WTC11 (cell line): ENCODE data around the gene COMMD10. TPM values are rescaled to one million over a fixed set of nuclear protein-coding genes. Genes with fewer than 3 reads are reported as not detected.
A peak's percentile ranks its signal among the peaks of the same experiment; 100 is the strongest.
"Not testable (repeated sequence)": the region's sequence is repeated elsewhere in the genome, so short reads cannot be mapped to it uniquely, and the experiment has no call there.

Source experiments
- ATAC-seq: fragments of 200-7000 bp; cut with Tn5 transposase; 2 replicates; pipeline ENCODE4 v1.10.0; 2021; ENCODE audit warnings: mild to moderate bottlenecking, moderate library complexity
- CTCF ChIA-PET: fragments of 300-600 bp; sonication (Branson Sonifier 250); formaldehyde crosslinking; loops from one replicate; lab custom pipeline; 2021; ENCODE audit warnings: antibody characterized with exemption; lab: Charles Lee
- POLR2A ChIA-PET: fragments of 350-600 bp; sonication (Branson Sonifier 250); formaldehyde crosslinking; loops from one replicate; lab custom pipeline; 2021; ENCODE audit warnings: antibody characterized with exemption; lab: Charles Lee
- DNase-seq: peaks from one replicate; pipeline ENCODE4 v3.0.0; 2021; ENCODE audit warnings: low spot score
- H3K27ac Mint-ChIP-seq: 2 replicates; pipeline ENCODE4 v1.8.0; 2021; ENCODE audit warnings: mixed read lengths
- H3K27me3 Mint-ChIP-seq: 2 replicates; pipeline ENCODE4 v1.8.0; 2021; ENCODE audit warnings: low read depth, mild to moderate bottlenecking, moderate library complexity, mixed read lengths
- H3K36me3 Mint-ChIP-seq: 2 replicates; pipeline ENCODE4 v1.8.0; 2021; ENCODE audit warnings: mixed read lengths
- H3K4me1 Mint-ChIP-seq: 2 replicates; pipeline ENCODE4 v1.8.0; 2022; ENCODE audit warnings: mixed read lengths
- H3K4me3 Mint-ChIP-seq: 2 replicates; pipeline ENCODE4 v1.8.0; 2021; ENCODE audit warnings: mild to moderate bottlenecking, moderate library complexity, mixed read lengths
- H3K9me3 Mint-ChIP-seq: 2 replicates; pipeline ENCODE4 v1.8.0; 2021; ENCODE audit warnings: mixed read lengths
- CBFB ChIP-seq: sonication (generic); formaldehyde crosslinking; IDR thresholded peaks from 2 replicates; pipeline ENCODE4 v1.8.1; 2022; ENCODE audit warnings: mild to moderate bottlenecking, low read depth, missing genetic modification reagents
- FOXK1 ChIP-seq: sonication (generic); formaldehyde crosslinking; IDR thresholded peaks from 2 replicates; pipeline ENCODE4 v1.8.0; 2022; ENCODE audit warnings: mild to moderate bottlenecking, moderate library complexity, missing genetic modification reagents
- MXD4 ChIP-seq: fragments of 250-450 bp; sonication (Bioruptor Pico); IDR thresholded peaks from 2 replicates; pipeline ENCODE4 v1.8.0; 2021; ENCODE audit warnings: mild to moderate bottlenecking, moderate library complexity, borderline replicate concordance
- NFATC4 ChIP-seq: fragments of 250-450 bp; sonication (Bioruptor Pico); IDR thresholded peaks from 2 replicates; pipeline ENCODE4 v1.9.0; 2021; ENCODE audit warnings: mild to moderate bottlenecking
- NFE2L1 ChIP-seq: sonication (generic); formaldehyde crosslinking; IDR thresholded peaks from 2 replicates; pipeline ENCODE4 v1.8.1; 2023; ENCODE audit warnings: missing genetic modification reagents
- NFYB ChIP-seq: sonication (generic); formaldehyde crosslinking; conservative IDR thresholded peaks from 2 replicates; pipeline ENCODE4 v1.8.0; 2022; ENCODE audit warnings: low read depth, missing genetic modification reagents
- NR1H2 ChIP-seq: sonication (generic); formaldehyde crosslinking; IDR thresholded peaks from 2 replicates; pipeline ENCODE4 v1.9.0; 2021; ENCODE audit warnings: mild to moderate bottlenecking, moderate library complexity, missing genetic modification reagents
- NR2C2 ChIP-seq: sonication (generic); formaldehyde crosslinking; IDR thresholded peaks from 2 replicates; pipeline ENCODE4 v1.8.0; 2022; ENCODE audit warnings: mild to moderate bottlenecking, missing genetic modification reagents
- NR3C1 ChIP-seq: sonication (generic); formaldehyde crosslinking; conservative IDR thresholded peaks from 2 replicates; pipeline ENCODE4 v1.8.1; 2023; ENCODE audit warnings: low read depth, mild to moderate bottlenecking, missing genetic modification reagents
- SMAD4 ChIP-seq: sonication (generic); formaldehyde crosslinking; IDR thresholded peaks from 2 replicates; pipeline ENCODE4 v1.8.0; 2022; ENCODE audit warnings: mild to moderate bottlenecking, missing genetic modification reagents
- SP1 ChIP-seq: sonication (generic); formaldehyde crosslinking; conservative IDR thresholded peaks from 2 replicates; pipeline ENCODE4 v1.8.1; 2022; ENCODE audit warnings: missing genetic modification reagents
- TCF7 ChIP-seq: sonication (generic); formaldehyde crosslinking; IDR thresholded peaks from 2 replicates; pipeline ENCODE4 v1.8.0; 2022; ENCODE audit warnings: mild to moderate bottlenecking, low read depth, missing genetic modification reagents, moderate library complexity
- TEAD1 ChIP-seq: sonication (generic); formaldehyde crosslinking; IDR thresholded peaks from 2 replicates; pipeline ENCODE4 v1.8.0; 2022; ENCODE audit warnings: mild to moderate bottlenecking, missing genetic modification reagents
- TEAD4 ChIP-seq: sonication (generic); formaldehyde crosslinking; IDR thresholded peaks from 2 replicates; pipeline ENCODE4 v1.8.0; 2022; ENCODE audit warnings: mild to moderate bottlenecking, missing genetic modification reagents
- ZBTB21 ChIP-seq: sonication (generic); formaldehyde crosslinking; IDR thresholded peaks from 2 replicates; pipeline ENCODE4 v1.8.1; 2023; ENCODE audit warnings: mild to moderate bottlenecking, missing genetic modification reagents, borderline replicate concordance
- ZNF219 ChIP-seq: sonication (generic); formaldehyde crosslinking; IDR thresholded peaks from 2 replicates; pipeline ENCODE4 v1.8.0; 2023; ENCODE audit warnings: missing genetic modification reagents, mild to moderate bottlenecking, borderline replicate concordance
- ZNF396 ChIP-seq: fragments of 250-450 bp; sonication (Bioruptor Pico); IDR thresholded peaks from 2 replicates; pipeline ENCODE4 v1.8.0; 2021; ENCODE audit warnings: mild to moderate bottlenecking, moderate library complexity, borderline replicate concordance
- ZNF423 ChIP-seq: fragments of 250-450 bp; sonication (Bioruptor Pico); IDR thresholded peaks from 2 replicates; pipeline ENCODE4 v2.1.2; 2022; ENCODE audit warnings: mild to moderate bottlenecking, moderate library complexity
- total RNA-seq: library from RNA; stranded (reverse); gene quantifications from 3 replicates; pipeline ENCODE4 v1.2.3, GENCODE V29; 2021
- TF ChIP-seq, protein P1 (sequence below): sonication (generic); formaldehyde crosslinking; conservative IDR thresholded peaks from 2 replicates; pipeline ENCODE4 v1.8.1; 2022; ENCODE audit warnings: mild to moderate bottlenecking, missing genetic modification reagents
- TF ChIP-seq, protein P2 (sequence below): sonication (generic); formaldehyde crosslinking; IDR thresholded peaks from 2 replicates; pipeline ENCODE4 v1.8.0; 2023; ENCODE audit warnings: missing genetic modification reagents, mild to moderate bottlenecking, borderline replicate concordance
- TF ChIP-seq, protein P3 (sequence below): sonication (generic); formaldehyde crosslinking; IDR thresholded peaks from 2 replicates; pipeline ENCODE4 v1.8.0; 2023; ENCODE audit warnings: mild to moderate bottlenecking, missing genetic modification reagents
- TF ChIP-seq, protein P4 (sequence below): sonication (generic); formaldehyde crosslinking; IDR thresholded peaks from 2 replicates; pipeline ENCODE4 v1.8.0; 2022; ENCODE audit warnings: mild to moderate bottlenecking, missing genetic modification reagents
- TF ChIP-seq, protein P5 (sequence below): fragments of 200-600 bp; IDR thresholded peaks from 2 replicates; pipeline ENCODE4 v1.8.0; 2022; ENCODE audit warnings: antibody characterized with exemption

Gene COMMD10
- total RNA-seq, 1 experiment from 2014 or later: 34.5 TPM

DNA sequence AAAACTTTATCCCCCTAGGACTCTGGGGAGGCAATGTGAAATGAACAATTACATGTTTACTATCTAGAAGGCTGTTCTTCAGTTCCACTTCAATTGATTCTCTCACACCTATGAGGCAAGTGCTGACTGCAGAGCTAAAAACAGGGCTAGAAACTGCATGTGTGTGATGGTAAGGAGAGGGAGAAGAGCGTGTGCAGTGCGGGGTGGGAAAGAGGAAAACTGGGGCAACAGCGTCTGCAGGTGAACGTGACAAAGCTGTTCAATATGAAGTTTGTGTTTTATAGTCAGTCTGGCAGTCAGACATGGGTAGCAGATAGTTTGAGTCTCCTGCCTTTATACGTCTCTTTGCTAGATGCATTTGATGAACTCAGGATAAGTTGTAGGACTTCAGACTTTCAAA, 6.6 kb upstream of the COMMD10 start:
- Mint-ChIP-seq H3K9me3 (no peaks in the 10 kb centered on the region), H3K27me3 (no peaks in the 10 kb centered on the region)

DNA sequence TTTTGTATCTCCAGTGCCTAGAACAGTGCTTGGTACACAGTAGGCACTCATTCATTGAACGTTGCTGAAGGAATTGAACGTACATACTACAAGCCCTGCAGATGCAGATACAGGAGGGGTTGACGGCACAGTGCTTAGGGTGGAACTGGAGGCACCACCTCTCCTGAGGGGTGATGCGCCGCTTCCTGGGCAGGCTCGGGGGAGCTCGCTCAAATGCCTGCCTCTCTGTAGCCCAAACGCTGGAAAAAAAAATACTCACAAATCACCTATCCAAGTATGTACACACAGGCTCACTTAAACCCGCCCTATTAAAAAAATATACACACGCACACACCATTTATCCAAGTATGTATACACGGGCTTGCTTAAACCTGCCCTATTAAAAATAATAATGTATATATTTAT, 536 bp upstream of the COMMD10 start:
- Mint-ChIP-seq H3K27me3 (no peaks in the 10 kb centered on the region), H3K4me3 (peak overlapping the region; percentile 87), H3K4me1 (peaks cover 19% of the 10 kb centered on the region), H3K36me3 (peaks cover 5% of the 10 kb centered on the region; the same call in 1 of the 2 replicates), H3K9me3 (no peaks in the 10 kb centered on the region), H3K27ac (no peak overlapping the region)
- ChIA-PET POLR2A (no interaction called here), CTCF (no interaction called here)
- peak; percentile 67 for ATAC-seq
- DNase-seq: no peak
- TF ChIP-seq ZNF219 (CRISPR knock-in tag) (no peak), FOXK1 (no peak), ZBTB21 (CRISPR knock-in tag) (no peak), NR2C2 (CRISPR knock-in tag) (no peak), TCF7 (CRISPR knock-in tag) (no peak), MXD4 (CRISPR knock-in tag) (no peak), TEAD4 (CRISPR knock-in tag) (no peak), ZNF396 (CRISPR knock-in tag) (no peak), NFATC4 (CRISPR knock-in tag) (no peak), NR1H2 (CRISPR knock-in tag) (no peak), SP1 (CRISPR knock-in tag) (no peak), NFE2L1 (no peak), ZNF423 (CRISPR knock-in tag) (no peak), NFYB (CRISPR knock-in tag) (no peak), NR3C1 (no peak)
- TF ChIP-seq, protein P1, sequence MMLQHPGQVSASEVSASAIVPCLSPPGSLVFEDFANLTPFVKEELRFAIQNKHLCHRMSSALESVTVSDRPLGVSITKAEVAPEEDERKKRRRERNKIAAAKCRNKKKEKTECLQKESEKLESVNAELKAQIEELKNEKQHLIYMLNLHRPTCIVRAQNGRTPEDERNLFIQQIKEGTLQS: no peak
- TF ChIP-seq, protein P2, sequence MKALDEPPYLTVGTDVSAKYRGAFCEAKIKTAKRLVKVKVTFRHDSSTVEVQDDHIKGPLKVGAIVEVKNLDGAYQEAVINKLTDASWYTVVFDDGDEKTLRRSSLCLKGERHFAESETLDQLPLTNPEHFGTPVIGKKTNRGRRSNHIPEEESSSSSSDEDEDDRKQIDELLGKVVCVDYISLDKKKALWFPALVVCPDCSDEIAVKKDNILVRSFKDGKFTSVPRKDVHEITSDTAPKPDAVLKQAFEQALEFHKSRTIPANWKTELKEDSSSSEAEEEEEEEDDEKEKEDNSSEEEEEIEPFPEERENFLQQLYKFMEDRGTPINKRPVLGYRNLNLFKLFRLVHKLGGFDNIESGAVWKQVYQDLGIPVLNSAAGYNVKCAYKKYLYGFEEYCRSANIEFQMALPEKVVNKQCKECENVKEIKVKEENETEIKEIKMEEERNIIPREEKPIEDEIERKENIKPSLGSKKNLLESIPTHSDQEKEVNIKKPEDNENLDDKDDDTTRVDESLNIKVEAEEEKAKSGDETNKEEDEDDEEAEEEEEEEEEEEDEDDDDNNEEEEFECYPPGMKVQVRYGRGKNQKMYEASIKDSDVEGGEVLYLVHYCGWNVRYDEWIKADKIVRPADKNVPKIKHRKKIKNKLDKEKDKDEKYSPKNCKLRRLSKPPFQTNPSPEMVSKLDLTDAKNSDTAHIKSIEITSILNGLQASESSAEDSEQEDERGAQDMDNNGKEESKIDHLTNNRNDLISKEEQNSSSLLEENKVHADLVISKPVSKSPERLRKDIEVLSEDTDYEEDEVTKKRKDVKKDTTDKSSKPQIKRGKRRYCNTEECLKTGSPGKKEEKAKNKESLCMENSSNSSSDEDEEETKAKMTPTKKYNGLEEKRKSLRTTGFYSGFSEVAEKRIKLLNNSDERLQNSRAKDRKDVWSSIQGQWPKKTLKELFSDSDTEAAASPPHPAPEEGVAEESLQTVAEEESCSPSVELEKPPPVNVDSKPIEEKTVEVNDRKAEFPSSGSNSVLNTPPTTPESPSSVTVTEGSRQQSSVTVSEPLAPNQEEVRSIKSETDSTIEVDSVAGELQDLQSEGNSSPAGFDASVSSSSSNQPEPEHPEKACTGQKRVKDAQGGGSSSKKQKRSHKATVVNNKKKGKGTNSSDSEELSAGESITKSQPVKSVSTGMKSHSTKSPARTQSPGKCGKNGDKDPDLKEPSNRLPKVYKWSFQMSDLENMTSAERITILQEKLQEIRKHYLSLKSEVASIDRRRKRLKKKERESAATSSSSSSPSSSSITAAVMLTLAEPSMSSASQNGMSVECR (CRISPR knock-in tag): no peak
- TF ChIP-seq, protein P3, sequence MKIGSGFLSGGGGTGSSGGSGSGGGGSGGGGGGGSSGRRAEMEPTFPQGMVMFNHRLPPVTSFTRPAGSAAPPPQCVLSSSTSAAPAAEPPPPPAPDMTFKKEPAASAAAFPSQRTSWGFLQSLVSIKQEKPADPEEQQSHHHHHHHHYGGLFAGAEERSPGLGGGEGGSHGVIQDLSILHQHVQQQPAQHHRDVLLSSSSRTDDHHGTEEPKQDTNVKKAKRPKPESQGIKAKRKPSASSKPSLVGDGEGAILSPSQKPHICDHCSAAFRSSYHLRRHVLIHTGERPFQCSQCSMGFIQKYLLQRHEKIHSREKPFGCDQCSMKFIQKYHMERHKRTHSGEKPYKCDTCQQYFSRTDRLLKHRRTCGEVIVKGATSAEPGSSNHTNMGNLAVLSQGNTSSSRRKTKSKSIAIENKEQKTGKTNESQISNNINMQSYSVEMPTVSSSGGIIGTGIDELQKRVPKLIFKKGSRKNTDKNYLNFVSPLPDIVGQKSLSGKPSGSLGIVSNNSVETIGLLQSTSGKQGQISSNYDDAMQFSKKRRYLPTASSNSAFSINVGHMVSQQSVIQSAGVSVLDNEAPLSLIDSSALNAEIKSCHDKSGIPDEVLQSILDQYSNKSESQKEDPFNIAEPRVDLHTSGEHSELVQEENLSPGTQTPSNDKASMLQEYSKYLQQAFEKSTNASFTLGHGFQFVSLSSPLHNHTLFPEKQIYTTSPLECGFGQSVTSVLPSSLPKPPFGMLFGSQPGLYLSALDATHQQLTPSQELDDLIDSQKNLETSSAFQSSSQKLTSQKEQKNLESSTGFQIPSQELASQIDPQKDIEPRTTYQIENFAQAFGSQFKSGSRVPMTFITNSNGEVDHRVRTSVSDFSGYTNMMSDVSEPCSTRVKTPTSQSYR: no peak
- TF ChIP-seq, protein P4, sequence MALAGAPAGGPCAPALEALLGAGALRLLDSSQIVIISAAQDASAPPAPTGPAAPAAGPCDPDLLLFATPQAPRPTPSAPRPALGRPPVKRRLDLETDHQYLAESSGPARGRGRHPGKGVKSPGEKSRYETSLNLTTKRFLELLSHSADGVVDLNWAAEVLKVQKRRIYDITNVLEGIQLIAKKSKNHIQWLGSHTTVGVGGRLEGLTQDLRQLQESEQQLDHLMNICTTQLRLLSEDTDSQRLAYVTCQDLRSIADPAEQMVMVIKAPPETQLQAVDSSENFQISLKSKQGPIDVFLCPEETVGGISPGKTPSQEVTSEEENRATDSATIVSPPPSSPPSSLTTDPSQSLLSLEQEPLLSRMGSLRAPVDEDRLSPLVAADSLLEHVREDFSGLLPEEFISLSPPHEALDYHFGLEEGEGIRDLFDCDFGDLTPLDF (CRISPR knock-in tag): no peak
- TF ChIP-seq, protein P5, sequence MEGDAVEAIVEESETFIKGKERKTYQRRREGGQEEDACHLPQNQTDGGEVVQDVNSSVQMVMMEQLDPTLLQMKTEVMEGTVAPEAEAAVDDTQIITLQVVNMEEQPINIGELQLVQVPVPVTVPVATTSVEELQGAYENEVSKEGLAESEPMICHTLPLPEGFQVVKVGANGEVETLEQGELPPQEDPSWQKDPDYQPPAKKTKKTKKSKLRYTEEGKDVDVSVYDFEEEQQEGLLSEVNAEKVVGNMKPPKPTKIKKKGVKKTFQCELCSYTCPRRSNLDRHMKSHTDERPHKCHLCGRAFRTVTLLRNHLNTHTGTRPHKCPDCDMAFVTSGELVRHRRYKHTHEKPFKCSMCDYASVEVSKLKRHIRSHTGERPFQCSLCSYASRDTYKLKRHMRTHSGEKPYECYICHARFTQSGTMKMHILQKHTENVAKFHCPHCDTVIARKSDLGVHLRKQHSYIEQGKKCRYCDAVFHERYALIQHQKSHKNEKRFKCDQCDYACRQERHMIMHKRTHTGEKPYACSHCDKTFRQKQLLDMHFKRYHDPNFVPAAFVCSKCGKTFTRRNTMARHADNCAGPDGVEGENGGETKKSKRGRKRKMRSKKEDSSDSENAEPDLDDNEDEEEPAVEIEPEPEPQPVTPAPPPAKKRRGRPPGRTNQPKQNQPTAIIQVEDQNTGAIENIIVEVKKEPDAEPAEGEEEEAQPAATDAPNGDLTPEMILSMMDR: no peak

More for the DNA sequence above, 6.6 kb upstream of the COMMD10 start:
- POLR2A ChIA-PET: no interaction called here
- no peak for TF ChIP-seq CBFB (CRISPR knock-in tag)
- no peak for TF ChIP-seq TEAD1
- TF ChIP-seq SMAD4 (CRISPR knock-in tag): no peak
- no peak for DNase-seq
- peaks cover 5% of the 10 kb centered on the region; the same call in 1 of the 2 replicates for H3K4me1 Mint-ChIP-seq
- ATAC-seq: no peak
- no peak overlapping the region for H3K4me3 Mint-ChIP-seq
- H3K36me3 Mint-ChIP-seq: no peaks in the 10 kb centered on the region
- no peak overlapping the region for H3K27ac Mint-ChIP-seq
- CTCF ChIA-PET: no interaction called here

DNA sequence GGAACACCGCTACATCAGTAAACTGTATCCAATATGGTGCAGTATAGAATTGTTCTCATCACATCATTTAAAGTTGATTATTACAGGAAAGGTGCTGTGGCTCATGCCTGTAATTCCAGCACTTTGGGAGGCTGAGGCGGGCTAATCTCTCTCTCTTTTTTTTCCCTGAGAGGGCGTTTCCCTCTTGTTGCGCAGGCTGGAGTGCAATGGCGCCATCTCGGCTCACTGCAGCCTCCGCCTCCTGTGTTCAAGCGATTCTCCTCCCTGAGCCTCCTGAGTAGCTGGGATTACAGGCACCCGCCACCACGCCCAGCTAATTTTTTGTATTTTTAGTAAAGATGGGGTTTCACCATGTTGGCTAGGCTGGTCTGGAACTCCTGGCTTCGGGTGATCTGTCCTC, 1.5 kb downstream of the COMMD10 start:
- CTCF ChIA-PET, DNase-seq, ATAC-seq, POLR2A ChIA-PET, H3K9me3 Mint-ChIP-seq, H3K36me3 Mint-ChIP-seq, H3K27me3 Mint-ChIP-seq, H3K27ac Mint-ChIP-seq: not testable (repeated sequence)
- H3K4me1 Mint-ChIP-seq: peaks cover 19% of the 10 kb centered on the region
- peak overlapping the region; percentile 87 for H3K4me3 Mint-ChIP-seq
